Measurements from ENCODE around the gene FARP1.

FARP1 gene

GRCh38 chr13:98207416-98207815 lies 64.5 kb downstream of the FARP1 start:
- no peak for DNase-seq (ENCODE audit: low read depth)
- no peak for TF ChIP-seq CTCF (conservative IDR thresholded peaks at IDR 0.05; ENCODE audit: low read depth, low read length)

GRCh38 chr13:98208606-98209005 lies 65.7 kb downstream of the FARP1 start:
- no peak overlapping the region for H3K4me3 ChIP-seq (ENCODE audit: low read length)
- no peak for DNase-seq (ENCODE audit: low read depth)
- no peak for TF ChIP-seq CTCF (conservative IDR thresholded peaks at IDR 0.05; ENCODE audit: low read depth, low read length)

More at GRCh38 chr13:98207416-98207815, 64.5 kb downstream of the FARP1 start:
- H3K4me3 ChIP-seq (ENCODE audit: low read length) = no peak overlapping the region

- no peak for TF ChIP-seq CTCF (conservative IDR thresholded peaks at IDR 0.05; ENCODE audit: low read depth, low read length)
- no peak overlapping the region for H3K4me3 ChIP-seq (ENCODE audit: low read length)
- DNase-seq (ENCODE audit: low read depth) = no peak
Measured at GRCh38 chr13:98212763-98213162, 69.9 kb downstream of the FARP1 start.

- DNase-seq (ENCODE audit: low read depth) = no peak
- H3K4me3 ChIP-seq (ENCODE audit: low read length) = no peak overlapping the region
- no peak for TF ChIP-seq CTCF (conservative IDR thresholded peaks at IDR 0.05; ENCODE audit: low read depth, low read length)
Measured at GRCh38 chr13:98213354-98213753, 70.5 kb downstream of the FARP1 start.

GRCh38 chr13:98214008-98214643 lies 71.2 kb downstream of the FARP1 start:
- no peak for DNase-seq (ENCODE audit: low read depth)
- no peak for TF ChIP-seq CTCF (conservative IDR thresholded peaks at IDR 0.05; ENCODE audit: low read depth, low read length)
- H3K4me3 ChIP-seq (ENCODE audit: low read length) = no peak overlapping the region

GRCh38 chr13:98214707-98215106 lies 71.8 kb downstream of the FARP1 start:
- TF ChIP-seq CTCF (conservative IDR thresholded peaks at IDR 0.05; ENCODE audit: low read depth, low read length) = no peak
- no peak for DNase-seq (ENCODE audit: low read depth)

GRCh38 chr13:98215508-98215907 lies 72.6 kb downstream of the FARP1 start:
- H3K4me3 ChIP-seq (ENCODE audit: low read length) = no peak overlapping the region
- DNase-seq (ENCODE audit: low read depth) = no peak
- TF ChIP-seq CTCF (conservative IDR thresholded peaks at IDR 0.05; ENCODE audit: low read depth, low read length) = no peak

More at GRCh38 chr13:98214707-98215106, 71.8 kb downstream of the FARP1 start:
- no peak overlapping the region for H3K4me3 ChIP-seq (ENCODE audit: low read length)

Measured in retinal pigment epithelial cell (primary cell).